ENCODE measurements around the gene YIPF4. TPM values are rescaled to one million over a fixed set of nuclear protein-coding genes. Genes with fewer than 3 reads are reported as not detected.
"Not testable (repeated sequence)": the region's sequence is repeated elsewhere in the genome, so short reads cannot be mapped to it uniquely, and the experiment has no call there.

Gene YIPF4
- polyA plus RNA-seq, 4 donors = 10.3 to 39.5 (median 13.3) TPM

DNA sequence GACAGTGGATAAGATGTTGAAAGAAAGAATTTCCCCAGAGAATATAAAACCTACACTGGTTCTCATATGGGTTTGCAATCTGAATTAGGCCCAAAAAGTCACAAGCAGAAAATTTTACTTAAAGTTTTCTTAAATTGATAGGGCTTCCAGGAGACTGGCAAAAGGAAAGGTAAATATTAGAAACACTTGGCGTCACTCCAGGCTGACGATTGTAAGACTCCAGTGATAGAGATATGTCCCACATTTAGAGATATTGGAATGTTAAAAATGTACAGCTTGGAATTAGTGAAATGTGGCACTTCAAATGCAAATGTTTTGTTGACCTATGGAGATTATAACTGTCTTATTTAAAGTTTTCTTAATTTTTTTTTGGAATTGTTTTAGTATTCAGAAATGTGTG lies 14.0 kb downstream of the YIPF4 start:
- Histone ChIP-seq H3K27me3 (ENCODE audit: control insufficient read depth in 3 of 3, insufficient read depth in 3 of 3, low read length in 3 of 3) (no peaks in the 10 kb centered on the region), H3K4me1 (ENCODE audit: control insufficient read depth in 3 of 3, insufficient read depth in 2 of 3, low read depth in 1 of 3, low read length in 2 of 3) (peaks cover 0 to 3% (median 0%) of the 10 kb centered on the region in 3 donors), H3K4me3 (ENCODE audit: low read depth in 1 of 3, low read length in 3 of 3) (no peak overlapping the region), H3K36me3 (ENCODE audit: control insufficient read depth in 3 of 3, insufficient read depth in 2 of 3, low read depth in 1 of 3, low read length in 3 of 3) (peaks cover 2 to 18% (median 3%) of the 10 kb centered on the region in 3 donors), H3K9me3 (ENCODE audit: control insufficient read depth in 2 of 2, insufficient read depth in 1 of 2, low read depth in 1 of 2, low read length in 1 of 2) (peaks cover 0 to 5% of the 10 kb centered on the region in 2 donors), H3K27ac (ENCODE audit: low read depth in 1 of 3, low read length in 2 of 3) (no peak overlapping the region)
- FAIRE-seq (no peak), DNase-seq (no peak)
- WGBS, 3 donors = 54 to 68% (median 56%) methylated on average over 2 of the region's 2 CpGs

GRCh38 chr2:32293493-32293892 lies 15.8 kb downstream of the YIPF4 start:
- 97 to 99% (median 98%) methylated on average over 11 to 17 of the region's 26 CpGs for WGBS, 3 donors
- not testable (repeated sequence) for FAIRE-seq

GRCh38 chr2:32293966-32294562 lies 16.4 kb downstream of the YIPF4 start:
- H3K4me3 ChIP-seq (ENCODE audit: low read depth in 1 of 3, low read length in 3 of 3); H3K9me3 ChIP-seq (ENCODE audit: control insufficient read depth in 2 of 2, insufficient read depth in 1 of 2, low read depth in 1 of 2, low read length in 1 of 2); DNase-seq; H3K27ac ChIP-seq (ENCODE audit: low read depth in 1 of 3, low read length in 2 of 3); H3K27me3 ChIP-seq (ENCODE audit: control insufficient read depth in 3 of 3, insufficient read depth in 3 of 3, low read length in 3 of 3); H3K4me1 ChIP-seq (ENCODE audit: control insufficient read depth in 3 of 3, insufficient read depth in 2 of 3, low read depth in 1 of 3, low read length in 2 of 3); FAIRE-seq: not testable (repeated sequence)
- peaks cover 3 to 29% (median 4%) of the 10 kb centered on the region in 3 donors for H3K36me3 ChIP-seq (ENCODE audit: control insufficient read depth in 3 of 3, insufficient read depth in 2 of 3, low read depth in 1 of 3, low read length in 3 of 3)
- 97 to 99% (median 98%) methylated on average over 19 to 43 of the region's 43 CpGs for WGBS, 3 donors

More at GRCh38 chr2:32293493-32293892, 15.8 kb downstream of the YIPF4 start:
- not testable (repeated sequence) for H3K4me1 ChIP-seq (ENCODE audit: control insufficient read depth in 3 of 3, insufficient read depth in 2 of 3, low read depth in 1 of 3, low read length in 2 of 3); H3K27me3 ChIP-seq (ENCODE audit: control insufficient read depth in 3 of 3, insufficient read depth in 3 of 3, low read length in 3 of 3); H3K9me3 ChIP-seq (ENCODE audit: control insufficient read depth in 2 of 2, insufficient read depth in 1 of 2, low read depth in 1 of 2, low read length in 1 of 2); DNase-seq; H3K4me3 ChIP-seq (ENCODE audit: low read depth in 1 of 3, low read length in 3 of 3); H3K27ac ChIP-seq (ENCODE audit: low read depth in 1 of 3, low read length in 2 of 3)
- H3K36me3 ChIP-seq (ENCODE audit: control insufficient read depth in 3 of 3, insufficient read depth in 2 of 3, low read depth in 1 of 3, low read length in 3 of 3) = peaks cover 2 to 24% (median 3%) of the 10 kb centered on the region in 3 donors

GRCh38 chr2:32310577-32310976 lies 32.9 kb downstream of the YIPF4 start:
- H3K27me3 ChIP-seq (ENCODE audit: control insufficient read depth in 3 of 3, insufficient read depth in 3 of 3, low read length in 3 of 3) = no peaks in the 10 kb centered on the region
- H3K27ac ChIP-seq (ENCODE audit: low read depth in 1 of 3, low read length in 2 of 3) = no peak overlapping the region
- FAIRE-seq (no peak), DNase-seq (no peak)
- WGBS, 3 donors = 93 to 98% (median 96%) methylated on average over 7 of the region's 7 CpGs
- H3K4me1 ChIP-seq (ENCODE audit: control insufficient read depth in 3 of 3, insufficient read depth in 2 of 3, low read depth in 1 of 3, low read length in 2 of 3) = no peaks in the 10 kb centered on the region
- peaks cover 0 to 17% (median 2%) of the 10 kb centered on the region in 3 donors for H3K36me3 ChIP-seq (ENCODE audit: control insufficient read depth in 3 of 3, insufficient read depth in 2 of 3, low read depth in 1 of 3, low read length in 3 of 3)
- H3K9me3 ChIP-seq (ENCODE audit: control insufficient read depth in 2 of 2, insufficient read depth in 1 of 2, low read depth in 1 of 2, low read length in 1 of 2) = no peaks in the 10 kb centered on the region
- H3K4me3 ChIP-seq (ENCODE audit: low read depth in 1 of 3, low read length in 3 of 3) = no peak overlapping the region

- Histone ChIP-seq H3K27ac (ENCODE audit: low read depth in 1 of 3, low read length in 2 of 3) (peak overlapping the region in 1 of 3 donors; percentile 2), H3K4me1 (ENCODE audit: control insufficient read depth in 3 of 3, insufficient read depth in 2 of 3, low read depth in 1 of 3, low read length in 2 of 3) (no peaks in the 10 kb centered on the region), H3K4me3 (ENCODE audit: low read depth in 1 of 3, low read length in 3 of 3) (no peak overlapping the region), H3K27me3 (ENCODE audit: control insufficient read depth in 3 of 3, insufficient read depth in 3 of 3, low read length in 3 of 3) (no peaks in the 10 kb centered on the region), H3K36me3 (ENCODE audit: control insufficient read depth in 3 of 3, insufficient read depth in 2 of 3, low read depth in 1 of 3, low read length in 3 of 3) (peaks cover 0 to 11% (median 2%) of the 10 kb centered on the region in 3 donors), H3K9me3 (ENCODE audit: control insufficient read depth in 2 of 2, insufficient read depth in 1 of 2, low read depth in 1 of 2, low read length in 1 of 2) (no peaks in the 10 kb centered on the region)
- WGBS, 3 donors = 34 to 67% (median 39%) methylated on average over 1 of the region's 1 CpG
- no peak for FAIRE-seq
- peak; percentile 38 to 70 for DNase-seq
Observed at GRCh38 chr2:32314886-32315285, 37.2 kb downstream of the YIPF4 start.

DNA sequence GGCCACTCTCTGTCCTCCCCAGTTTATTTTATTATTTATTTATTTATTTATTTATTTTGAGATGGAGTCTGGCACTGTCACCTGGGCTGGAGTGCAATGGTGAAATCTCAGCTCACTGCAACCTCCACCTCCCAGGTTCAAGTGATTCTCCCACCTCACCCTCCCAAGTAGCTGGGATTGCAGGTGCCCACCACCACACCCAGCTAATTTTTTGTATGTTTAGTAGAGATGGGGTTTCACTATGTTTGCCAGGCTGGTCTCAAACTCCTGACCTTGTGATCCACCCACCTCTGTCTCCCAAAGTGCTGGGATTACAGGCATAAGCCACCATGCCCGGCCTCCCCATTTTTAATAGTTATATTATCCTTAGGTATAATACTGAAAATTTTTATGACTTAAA lies 51.0 kb downstream of the YIPF4 start:
- not testable (repeated sequence) for DNase-seq; H3K36me3 ChIP-seq (ENCODE audit: control insufficient read depth in 3 of 3, insufficient read depth in 2 of 3, low read depth in 1 of 3, low read length in 3 of 3); FAIRE-seq; H3K9me3 ChIP-seq (ENCODE audit: control insufficient read depth in 2 of 2, insufficient read depth in 1 of 2, low read depth in 1 of 2, low read length in 1 of 2); H3K4me3 ChIP-seq (ENCODE audit: low read depth in 1 of 3, low read length in 3 of 3); H3K27me3 ChIP-seq (ENCODE audit: control insufficient read depth in 3 of 3, insufficient read depth in 3 of 3, low read length in 3 of 3)
- Histone ChIP-seq H3K4me1 (ENCODE audit: control insufficient read depth in 3 of 3, insufficient read depth in 2 of 3, low read depth in 1 of 3, low read length in 2 of 3) (peaks cover 2 to 11% (median 3%) of the 10 kb centered on the region in 3 donors), H3K27ac (ENCODE audit: low read depth in 1 of 3, low read length in 2 of 3) (peak overlapping the region; percentile 20 to 45 (median 44))
- WGBS, 3 donors = 27 to 60% (median 37%) methylated on average over 1 of the region's 1 CpG

- WGBS, 3 donors = 20 to 61% (median 36%) methylated on average over 14 of the region's 14 CpGs
- H3K27ac ChIP-seq (ENCODE audit: low read depth in 1 of 3, low read length in 2 of 3) = peak overlapping the region; percentile 45 to 76 (median 69)
Observed at GRCh38 chr2:32329180-32329980, 51.7 kb downstream of the YIPF4 start.

GRCh38 chr2:32330136-32330535 lies 52.4 kb downstream of the YIPF4 start:
- DNase-seq (no peak), FAIRE-seq (no peak)
- no peaks in the 10 kb centered on the region for H3K27me3 ChIP-seq (ENCODE audit: control insufficient read depth in 3 of 3, insufficient read depth in 3 of 3, low read length in 3 of 3)
- peaks cover 0 to 8% of the 10 kb centered on the region in 2 donors for H3K9me3 ChIP-seq (ENCODE audit: control insufficient read depth in 2 of 2, insufficient read depth in 1 of 2, low read depth in 1 of 2, low read length in 1 of 2)
- H3K36me3 ChIP-seq (ENCODE audit: control insufficient read depth in 3 of 3, insufficient read depth in 2 of 3, low read depth in 1 of 3, low read length in 3 of 3) = peaks cover 0 to 2% (median 0%) of the 10 kb centered on the region in 3 donors
- peaks cover 2 to 11% (median 3%) of the 10 kb centered on the region in 3 donors for H3K4me1 ChIP-seq (ENCODE audit: control insufficient read depth in 3 of 3, insufficient read depth in 2 of 3, low read depth in 1 of 3, low read length in 2 of 3)
- H3K27ac ChIP-seq (ENCODE audit: low read depth in 1 of 3, low read length in 2 of 3) = peak overlapping the region in 2 of 3 donors; percentile 69 to 76
- no peak overlapping the region for H3K4me3 ChIP-seq (ENCODE audit: low read depth in 1 of 3, low read length in 3 of 3)
- WGBS, 3 donors = 80 to 93% (median 92%) methylated on average over 2 of the region's 2 CpGs

More at GRCh38 chr2:32329180-32329980, 51.7 kb downstream of the YIPF4 start:
- not testable (repeated sequence) for H3K27me3 ChIP-seq (ENCODE audit: control insufficient read depth in 3 of 3, insufficient read depth in 3 of 3, low read length in 3 of 3); H3K4me3 ChIP-seq (ENCODE audit: low read depth in 1 of 3, low read length in 3 of 3); FAIRE-seq; H3K36me3 ChIP-seq (ENCODE audit: control insufficient read depth in 3 of 3, insufficient read depth in 2 of 3, low read depth in 1 of 3, low read length in 3 of 3); H3K9me3 ChIP-seq (ENCODE audit: control insufficient read depth in 2 of 2, insufficient read depth in 1 of 2, low read depth in 1 of 2, low read length in 1 of 2)
- peak; percentile 84 to 94 for DNase-seq
- H3K4me1 ChIP-seq (ENCODE audit: control insufficient read depth in 3 of 3, insufficient read depth in 2 of 3, low read depth in 1 of 3, low read length in 2 of 3) = peaks cover 2 to 11% (median 3%) of the 10 kb centered on the region in 3 donors

Data from small intestine (tissue), 7 donors.